Right cardiac atrium (tissue), 5 donors: ENCODE data around the gene NEMP2. TPM values are rescaled to one million over a fixed set of nuclear protein-coding genes. Genes with fewer than 3 reads are reported as not detected.

Source experiments
- ATAC-seq, 2 donors: fragments of 200-7000 bp; cut with Tn5 transposase; one replicate each; pipeline versions ENCODE4 v1.8.0 to v1.9.1; 2020; ENCODE audit warnings: moderate library complexity in 2 of 2, mild to moderate bottlenecking in 1 of 2
- DNase-seq, 3 donors: peaks; one replicate each; pipeline ENCODE4 v3.0.0-alpha.2; 2020
- H3K27ac ChIP-seq: one replicate; pipeline ENCODE4 v1.5.1; 2013; ENCODE audit warnings: mild to moderate bottlenecking, low read length, control low read depth, moderate library complexity
- H3K27me3 ChIP-seq: one replicate; pipeline ENCODE4 v1.6.1; 2013; ENCODE audit not compliant: control insufficient read depth, insufficient read depth
- H3K4me1 ChIP-seq: one replicate; pipeline ENCODE4 v1.6.1; 2013; ENCODE audit warnings: low read length; ENCODE audit not compliant: control insufficient read depth, insufficient read depth
- H3K4me3 ChIP-seq: one replicate; pipeline ENCODE4 v1.5.1; 2013; ENCODE audit warnings: low read length, control low read depth
- H3K9me3 ChIP-seq: one replicate; pipeline ENCODE4 v1.6.1; 2013; ENCODE audit warnings: low read length; ENCODE audit not compliant: control insufficient read depth
- WGBS: extraction: QIAGEN DNeasy Blood & Tissue Kit; methylation state at CpG from one replicate; pipeline ENCODE4 v1.1.7; 2013; 5-methylcytosine and 5-hydroxymethylcytosine counted together
- intact Hi-C, 4 donors: fragments of 100-400 bp; cut with DNase I; formaldehyde crosslinking; loops; one replicate each; pipeline versions ENCODE4 v1.11.0 to v1.14.0; 2022 to 2023
- long read RNA-seq, 4 donors: library from polyadenylated mRNA; unstranded; transcript quantifications; one replicate each; pipeline ENCODE4 v2.0.0, GENCODE V29; 2020 to 2021
- polyA plus RNA-seq: library from polyadenylated mRNA; stranded (reverse); fragments of 200-250 nt; gene quantifications from one replicate; pipeline ENCODE4 v1.2.3, GENCODE V29; 2013
- total RNA-seq, 4 donors: library from RNA; stranded (reverse); fragmentation: NEBNext Ultra II Directional; extraction: Animal tissue kit (Norgen Biotek cat#: 25700); gene quantifications; one replicate each; pipeline ENCODE4 v1.2.1, GENCODE V29; 2021
- donor health status: healthy with polysubstance abuse.
- donor health status: DM: no; HTN: yes; CAD: no.
- donor health status: DM: no; HTN: no; CAD: no.
- donor health status: DM: no; HTN: yes; CAD: no; lungs with severe emphysema.
- donor health status: DM: yes; HTN: yes; CAD: no.

The NEMP2 gene, protein sequence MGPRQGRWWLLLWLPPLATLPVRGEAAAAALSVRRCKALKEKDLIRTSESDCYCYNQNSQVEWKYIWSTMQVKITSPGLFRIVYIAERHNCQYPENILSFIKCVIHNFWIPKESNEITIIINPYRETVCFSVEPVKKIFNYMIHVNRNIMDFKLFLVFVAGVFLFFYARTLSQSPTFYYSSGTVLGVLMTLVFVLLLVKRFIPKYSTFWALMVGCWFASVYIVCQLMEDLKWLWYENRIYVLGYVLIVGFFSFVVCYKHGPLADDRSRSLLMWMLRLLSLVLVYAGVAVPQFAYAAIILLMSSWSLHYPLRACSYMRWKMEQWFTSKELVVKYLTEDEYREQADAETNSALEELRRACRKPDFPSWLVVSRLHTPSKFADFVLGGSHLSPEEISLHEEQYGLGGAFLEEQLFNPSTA
- total RNA-seq (1 to 10 TPM; 3.7 to 8.9 (median 6.2) TPM), polyA plus RNA-seq (0.84 TPM)
- long read RNA-seq, donor 1, partial matches to known transcripts, result 1 of 4 reads
- long read RNA-seq, donor 1, other reads (novel, unspliced or antisense), result 3 of 4 reads
- long read RNA-seq, donor 2, full-length matches to known transcripts, result 1 of 2 reads
- long read RNA-seq, donor 2, partial matches to known transcripts, result 0 of 2 reads
- long read RNA-seq, donor 2, other reads (novel, unspliced or antisense), result 1 of 2 reads
- long read RNA-seq, donor 3, full-length matches to known transcripts, result 4 of 10 reads
- long read RNA-seq, donor 3, partial matches to known transcripts, result 0 of 10 reads
- long read RNA-seq, donor 3, other reads (novel, unspliced or antisense), result 6 of 10 reads
- long read RNA-seq, donor 4, full-length matches to known transcripts, result 1 of 2 reads
- long read RNA-seq, donor 4, partial matches to known transcripts, result 0 of 2 reads
- long read RNA-seq, donor 4, other reads (novel, unspliced or antisense), result 1 of 2 reads

DNA sequence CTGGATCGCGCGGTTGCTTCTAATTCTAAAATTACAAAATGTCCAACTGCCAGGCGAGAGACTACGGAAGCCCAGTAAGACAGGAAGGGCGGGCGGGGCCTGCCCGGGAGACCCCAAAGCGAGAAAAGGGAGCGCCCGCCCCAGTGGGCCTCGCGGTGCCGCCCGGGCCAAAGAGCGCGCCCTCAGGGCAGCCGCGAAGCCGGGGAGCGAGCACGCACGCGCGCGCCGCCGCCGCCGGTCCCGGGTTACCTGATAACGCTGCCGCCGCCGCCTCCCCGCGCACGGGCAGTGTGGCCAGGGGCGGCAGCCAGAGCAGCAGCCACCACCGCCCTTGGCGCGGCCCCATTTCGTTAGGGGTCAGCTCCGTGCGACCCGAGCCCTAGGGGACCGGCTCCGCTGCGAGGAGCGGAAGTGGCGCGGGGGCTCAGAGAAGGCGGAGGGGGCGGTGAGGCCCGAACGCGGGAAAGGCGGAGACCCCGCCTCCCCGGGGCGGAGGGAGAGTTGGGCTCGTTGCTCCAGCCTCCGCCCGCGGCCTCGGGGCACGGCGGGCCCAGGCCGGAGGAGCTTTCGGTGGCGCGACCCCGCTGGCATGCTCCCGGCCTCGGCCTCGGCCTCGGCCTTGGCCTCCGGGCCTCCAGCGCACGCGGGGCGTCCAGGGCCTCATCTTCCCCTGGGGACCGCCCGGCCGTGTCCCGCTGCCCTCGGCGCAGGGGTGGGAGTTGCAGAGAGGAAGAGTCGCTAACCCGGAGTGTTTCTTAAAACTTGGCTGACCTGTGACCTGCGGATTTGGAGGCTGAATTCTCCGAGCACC, at the start of gene NEMP2:
NEMP2 (minus strand) TSS at position 413 of the 811 bp plus-strand sequence; CDS start at position 346, 67 bp downstream.
- ATAC-seq, result peak; percentile 94 to 95
- Histone ChIP-seq H3K27ac (peak within 1 kb of the TSS; percentile 75), H3K9me3 (no peaks in the 10 kb centered on the region), H3K27me3 (no peaks in the 10 kb centered on the region), H3K4me3 (peak within 1 kb of the TSS; percentile 60), H3K4me1 (peaks cover 6% of the 10 kb centered on the region)
- under 1% methylated on average over 92 of the region's 92 CpGs for WGBS
- intact Hi-C loops, result loop anchor here (5.0 to 10.0 kb wide), 5 partner anchors 38 to 120 kb away; partner anchors contain the start of gene NAB1 (in 2 of the 4)
- DNase-seq, result peak; percentile 88 to 97 (median 96)

DNA sequence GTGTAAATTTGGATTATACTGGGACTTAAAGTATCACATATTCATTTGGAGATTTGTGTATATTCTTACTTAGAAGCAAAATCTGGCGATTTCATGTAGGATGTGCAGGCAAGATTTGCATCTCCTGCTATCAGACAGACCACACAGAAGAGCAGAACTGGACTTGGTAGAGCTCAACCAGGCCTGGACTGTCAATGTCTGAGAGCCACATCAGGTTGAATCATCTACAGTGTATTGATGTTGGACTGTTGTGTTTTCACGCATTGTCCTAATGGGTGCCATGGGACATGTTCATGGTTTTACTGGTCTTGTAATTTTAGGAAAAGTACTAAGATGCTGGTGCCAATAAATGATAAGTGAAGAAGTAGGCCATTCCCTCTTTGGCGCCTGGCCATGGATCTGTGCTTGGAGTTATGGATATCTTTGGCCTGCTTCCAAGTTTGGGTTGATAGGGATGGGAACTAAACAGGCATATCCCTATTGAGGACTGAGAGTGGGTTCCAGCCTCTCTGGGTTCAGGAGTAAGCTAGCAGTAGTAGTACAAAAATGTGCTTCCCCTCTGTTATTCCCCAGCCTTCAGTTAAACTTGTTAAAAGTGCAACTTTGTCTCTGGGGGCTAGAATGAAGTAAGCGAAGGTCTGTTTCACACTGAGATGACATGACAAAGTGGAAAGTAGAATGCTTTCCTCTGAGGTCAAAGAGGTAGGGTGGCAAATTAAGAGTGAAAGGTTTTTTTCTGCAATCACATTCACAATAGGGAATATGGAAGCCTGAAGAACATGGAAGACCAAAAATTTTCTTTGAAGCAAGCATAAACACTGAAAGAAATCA, 49.2 kb upstream of the NEMP2 start:
- Histone ChIP-seq H3K27ac (peak overlapping the region; percentile 23), H3K4me3 (no peak overlapping the region), H3K27me3 (no peaks in the 10 kb centered on the region), H3K9me3 (no peaks in the 10 kb centered on the region), H3K4me1 (peaks cover 9% of the 10 kb centered on the region)
- DNase-seq (peak; percentile 63 to 91 (median 86)), ATAC-seq (peak; percentile 17 to 37)
- 49% methylated on average over 4 of the region's 4 CpGs for WGBS
- intact Hi-C loops, result no loop called here

DNA sequence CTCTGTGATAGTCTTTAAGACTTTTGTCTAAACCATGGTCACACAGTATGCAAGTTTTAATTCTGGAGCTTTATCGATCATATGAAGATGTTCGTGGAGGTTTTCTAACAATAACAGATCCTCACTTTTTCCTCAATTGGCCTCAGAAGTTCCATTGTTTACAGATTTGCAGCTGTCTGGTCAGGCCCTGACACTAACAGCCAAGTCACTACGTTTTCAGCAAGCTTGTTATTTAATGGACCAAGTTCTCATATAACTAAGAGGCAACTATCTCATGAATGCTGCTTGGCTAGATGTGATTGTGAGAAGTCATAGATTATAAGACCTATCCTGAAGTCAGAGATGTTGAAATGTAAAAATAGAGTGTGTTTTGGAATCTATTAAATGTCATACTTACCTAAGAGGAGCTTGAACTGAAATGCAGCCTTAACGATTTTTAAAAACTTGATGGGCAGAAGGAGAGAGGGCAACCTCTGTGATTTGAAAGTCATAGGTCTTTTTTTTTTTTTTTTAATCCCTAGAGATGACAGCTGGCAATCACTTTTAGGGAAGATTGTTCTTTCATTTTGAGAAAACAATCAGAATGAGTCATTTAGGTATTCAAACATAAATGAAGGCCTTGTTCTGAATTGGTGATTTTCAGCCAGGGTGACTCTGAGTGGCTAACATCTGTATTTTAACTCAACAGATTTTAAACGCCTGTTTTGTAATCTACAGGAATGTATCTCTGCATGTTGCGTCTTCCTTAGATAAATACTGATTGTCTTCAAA, 48.4 kb upstream of the NEMP2 start:
- H3K27ac ChIP-seq, result peak overlapping the region; percentile 48
- no peak for DNase-seq
- H3K9me3 ChIP-seq, result no peaks in the 10 kb centered on the region
- 33% methylated on average over 6 of the region's 6 CpGs for WGBS
- H3K4me3 ChIP-seq, result no peak overlapping the region
- H3K4me1 ChIP-seq, result peaks cover 9% of the 10 kb centered on the region
- intact Hi-C loops, result no loop called here
- ATAC-seq, result no peak
- H3K27me3 ChIP-seq, result no peaks in the 10 kb centered on the region

GRCh38 chr2:190582019-190582418, 47.5 kb upstream of the NEMP2 start:
- no peak for DNase-seq
- Histone ChIP-seq H3K27me3 (no peaks in the 10 kb centered on the region), H3K27ac (no peak overlapping the region), H3K4me1 (peaks cover 9% of the 10 kb centered on the region), H3K4me3 (no peak overlapping the region), H3K9me3 (no peaks in the 10 kb centered on the region)
- no peak for ATAC-seq
- intact Hi-C loops, result no loop called here
- 72% methylated on average over 3 of the region's 3 CpGs for WGBS

DNA sequence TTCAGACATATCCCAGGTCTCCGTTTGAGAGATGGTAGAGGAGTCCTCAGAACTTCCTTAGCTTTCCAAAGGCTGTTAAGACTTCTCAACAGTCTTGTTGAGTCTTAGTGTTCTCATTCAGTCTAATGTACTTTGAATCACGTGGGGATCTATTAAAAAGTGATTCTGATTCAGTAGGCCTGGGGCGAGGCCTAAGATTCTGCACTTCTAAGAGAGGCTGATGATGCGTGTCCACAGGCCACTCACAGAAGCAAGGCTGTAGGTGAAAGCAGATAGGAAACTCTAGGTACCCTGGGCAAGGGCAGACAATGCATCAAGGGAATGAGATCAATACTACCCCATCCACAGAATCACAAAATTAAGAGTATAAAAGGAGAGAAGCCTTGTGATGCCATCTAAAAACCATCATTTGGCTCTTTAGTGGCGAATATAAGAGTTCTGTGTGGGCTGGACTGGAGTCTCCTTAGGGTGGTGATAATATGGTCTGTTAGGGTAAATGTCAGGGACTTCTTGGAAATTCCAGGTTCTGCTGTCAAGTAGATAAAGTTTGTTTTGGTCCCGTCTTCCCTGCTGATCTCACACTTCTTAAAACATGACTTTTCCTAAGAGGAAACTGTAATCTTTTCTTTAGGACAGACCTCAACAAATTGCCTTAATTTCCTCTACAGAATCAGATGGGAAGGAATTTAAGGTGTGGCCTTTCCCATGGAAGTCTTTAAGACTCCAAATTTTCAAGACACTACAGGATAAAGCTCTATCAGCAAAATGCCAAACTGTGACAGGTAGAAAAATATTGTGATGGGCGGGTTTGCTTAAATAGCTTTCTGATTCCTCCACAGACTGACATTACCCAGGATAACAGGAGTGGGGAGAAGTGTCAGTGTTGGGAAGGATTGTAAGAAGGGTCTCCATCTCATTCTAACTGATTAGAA, 45.7 kb upstream of the NEMP2 start:
- H3K4me1 ChIP-seq, result peaks cover 9% of the 10 kb centered on the region
- H3K27ac ChIP-seq, result peak overlapping the region; percentile 19
- DNase-seq (no peak), ATAC-seq (peak in 1 of 2 donors; percentile 49)
- H3K27me3 ChIP-seq, result no peaks in the 10 kb centered on the region
- WGBS, result 78% methylated on average over 7 of the region's 7 CpGs
- intact Hi-C loops, result no loop called here
- H3K9me3 ChIP-seq, result no peaks in the 10 kb centered on the region
- no peak overlapping the region for H3K4me3 ChIP-seq

DNA sequence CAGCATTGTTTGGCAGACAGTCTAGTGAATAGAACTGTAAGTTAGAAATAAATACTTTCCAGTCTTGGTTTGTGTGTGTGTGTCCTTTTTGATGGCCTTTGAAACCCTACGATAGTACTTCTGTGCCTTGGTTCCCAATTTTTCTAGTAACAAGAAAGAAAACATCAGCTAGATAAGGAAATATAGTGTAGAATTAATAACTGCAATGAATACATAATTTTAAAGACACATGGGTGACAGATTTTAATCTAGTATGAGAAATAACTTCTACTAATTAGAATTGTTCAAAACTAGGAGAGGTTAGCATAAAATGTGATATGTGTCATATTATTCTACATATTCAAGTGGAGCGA, 44.5 kb upstream of the NEMP2 start:
- WGBS, result 54% methylated on average over 2 of the region's 2 CpGs
- intact Hi-C loops, result no loop called here
- H3K9me3 ChIP-seq, result no peaks in the 10 kb centered on the region
- H3K27ac ChIP-seq, result peak overlapping the region; percentile 17
- H3K4me3 ChIP-seq, result no peak overlapping the region
- DNase-seq (no peak), ATAC-seq (no peak)
- H3K4me1 ChIP-seq, result peaks cover 9% of the 10 kb centered on the region
- H3K27me3 ChIP-seq, result no peaks in the 10 kb centered on the region

GRCh38 chr2:190578158-190579057, 43.9 kb upstream of the NEMP2 start:
- DNase-seq, result peak; percentile 55 to 62 (median 56)
- peak; percentile 88 to 90 for ATAC-seq
- Histone ChIP-seq H3K27me3 (no peaks in the 10 kb centered on the region), H3K4me1 (peaks cover 3% of the 10 kb centered on the region), H3K4me3 (no peak overlapping the region), H3K9me3 (no peaks in the 10 kb centered on the region), H3K27ac (peak overlapping the region; percentile 17)
- WGBS, result 8% methylated on average over 6 of the region's 6 CpGs
- intact Hi-C loops, result no loop called here

DNA sequence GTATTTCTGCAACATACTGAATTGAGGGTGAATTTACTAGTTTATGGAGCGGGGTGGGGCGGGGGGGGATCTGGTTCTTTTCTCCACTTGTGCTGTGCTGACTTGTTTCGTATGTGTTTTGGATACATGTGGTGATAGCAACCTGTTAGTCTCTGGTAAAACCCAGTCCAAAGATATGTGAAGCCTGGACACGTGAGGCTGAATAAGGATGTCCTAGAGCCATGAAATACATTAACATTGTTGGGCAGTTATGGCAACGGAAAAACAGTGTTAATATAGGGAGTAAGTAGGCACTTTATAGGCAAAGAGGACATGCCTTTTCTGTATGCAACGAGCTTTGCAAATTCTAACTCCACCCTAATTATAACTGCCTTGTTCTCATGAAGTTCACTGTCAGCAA, 42.1 kb upstream of the NEMP2 start:
- 70% methylated on average over 6 of the region's 6 CpGs for WGBS
- intact Hi-C loops, result no loop called here
- peak in 1 of 2 donors; percentile 17 for ATAC-seq
- Histone ChIP-seq H3K4me3 (no peak overlapping the region), H3K9me3 (no peaks in the 10 kb centered on the region), H3K4me1 (peaks cover 3% of the 10 kb centered on the region), H3K27me3 (no peaks in the 10 kb centered on the region), H3K27ac (peak overlapping the region; percentile 77)
- no peak for DNase-seq
